K562 (cell line): ENCODE data around the gene KIT. TPM values are rescaled to one million over a fixed set of nuclear protein-coding genes. Genes with fewer than 3 reads are reported as not detected.

Source experiments
- ADNP ChIP-seq: fragments of 200-800 bp; sonication (Bioruptor generic); IDR thresholded peaks from 2 replicates; pipeline ENCODE4 v1.6.1; 2016; ENCODE audit warnings: missing genetic modification characterization, missing compliant biosample characterization
- CBFB ChIP-seq: sonication (generic); formaldehyde crosslinking; IDR thresholded peaks from 2 replicates; pipeline ENCODE4 v1.4.0; 2020; ENCODE audit warnings: mild to moderate bottlenecking, missing genetic modification reagents
- ELF4 ChIP-seq: fragments of 450-650 bp; formaldehyde crosslinking; IDR thresholded peaks from 2 replicates; pipeline ENCODE4 v1.4.0; 2022; ENCODE audit warnings: missing genetic modification characterization
- ESRRA ChIP-seq: fragments of 450-650 bp; IDR thresholded peaks from 2 replicates; pipeline ENCODE4 v1.6.1; 2014; ENCODE audit warnings: low read depth, mild to moderate bottlenecking, moderate library complexity, borderline replicate concordance
- HDAC3 ChIP-seq: fragments of 450-650 bp; IDR thresholded peaks from 2 replicates; pipeline ENCODE4 v1.6.1; 2018; ENCODE audit warnings: borderline replicate concordance, mild to moderate bottlenecking, moderate library complexity; ENCODE audit not compliant: partially characterized antibody
- HMGXB4 ChIP-seq: sonication (generic); formaldehyde crosslinking; IDR thresholded peaks from 2 replicates; pipeline ENCODE4 v1.8.1; 2023; ENCODE audit warnings: mild to moderate bottlenecking, missing genetic modification reagents
- KAT7 ChIP-seq: sonication (generic); formaldehyde crosslinking; IDR thresholded peaks from 2 replicates; pipeline ENCODE4 v1.8.0; 2022; ENCODE audit warnings: missing genetic modification reagents, mild to moderate bottlenecking, borderline replicate concordance
- MAX ChIP-seq: sonication (generic); formaldehyde crosslinking; IDR thresholded peaks from 2 replicates; pipeline ENCODE4 v1.9.0; 2022; ENCODE audit warnings: mild to moderate bottlenecking, missing genetic modification reagents
- MXD1 ChIP-seq: fragments of 250-450 bp; sonication (Bioruptor Pico); IDR thresholded peaks from 2 replicates; pipeline ENCODE4 v1.8.0; 2021; ENCODE audit warnings: borderline replicate concordance, mild to moderate bottlenecking, moderate library complexity; ENCODE audit not compliant: poor library complexity, severe bottlenecking
- PHB2 ChIP-seq: fragments of 450-650 bp; IDR thresholded peaks from 2 replicates; pipeline ENCODE4 v1.6.1; 2017; ENCODE audit warnings: low read depth
- RNF219 ChIP-seq: fragments of 250-450 bp; sonication (Bioruptor Pico); IDR thresholded peaks from 2 replicates; pipeline ENCODE4 v1.5.0; 2022; ENCODE audit warnings: mild to moderate bottlenecking
- RUNX1 ChIP-seq: sonication (generic); IDR thresholded peaks from 2 replicates; pipeline ENCODE4 v1.6.1; 2016; ENCODE audit warnings: antibody characterized with exemption, low read depth
- SETDB1 ChIP-seq: IDR thresholded peaks from one replicate; pipeline ENCODE4 v1.6.1; 2012; ENCODE audit warnings: low read length, control low read depth, inconsistent platforms
- SOX6 ChIP-seq: fragments of 450-650 bp; IDR thresholded peaks from 2 replicates; pipeline ENCODE4 v1.6.1; 2014; ENCODE audit warnings: mild to moderate bottlenecking
- TAF1 ChIP-seq: IDR thresholded peaks from 2 replicates; pipeline ENCODE4 v1.6.1; 2011; ENCODE audit warnings: mild to moderate bottlenecking, low read length, moderate library complexity; ENCODE audit not compliant: insufficient read depth, control insufficient read depth, severe bottlenecking; ENCODE audit errors: extremely low read depth
- TEAD4 ChIP-seq, 2 experiments: sonication (generic) in 1 of 2; formaldehyde crosslinking in 1 of 2; IDR thresholded peaks; 2 replicates each; pipeline versions ENCODE4 v1.6.1 to v1.8.0; 2012 to 2022; ENCODE audit warnings: borderline replicate concordance in 1 of 2, inconsistent platforms in 1 of 2, low read length in 1 of 2, mild to moderate bottlenecking in 1 of 2, missing genetic modification reagents in 1 of 2
- YY1 ChIP-seq, 3 experiments: IDR thresholded peaks; 2 replicates each; pipeline ENCODE4 v1.6.1; 2011; ENCODE audit warnings: low read length in 2 of 3, mild to moderate bottlenecking in 2 of 3, moderate library complexity in 2 of 3, borderline replicate concordance in 1 of 3, control low read depth in 1 of 3, low read depth in 1 of 3; ENCODE audit not compliant: insufficient read depth in 3 of 3, insufficient replicate concordance in 2 of 3, control insufficient read depth in 1 of 3, insufficient read length in 1 of 3; ENCODE audit errors: extremely low read depth in 1 of 3
- ZNF24 ChIP-seq: fragments of 450-650 bp; IDR thresholded peaks from 2 replicates; pipeline ENCODE4 v1.6.1; 2016
- ZNF311 ChIP-seq: fragments of 250-450 bp; sonication (Bioruptor Pico); IDR thresholded peaks from 2 replicates; pipeline ENCODE4 v1.4.0; 2020; ENCODE audit warnings: mild to moderate bottlenecking, moderate library complexity
- ZNF436 ChIP-seq: fragments of 250-450, 450-650 bp; sonication (Bioruptor Pico); formaldehyde crosslinking; IDR thresholded peaks from 2 replicates; pipeline ENCODE4 v1.7.0; 2020; ENCODE audit warnings: mild to moderate bottlenecking
- ZNF445 ChIP-seq: fragments of 250-450 bp; sonication (Bioruptor Pico); IDR thresholded peaks from 2 replicates; pipeline ENCODE4 v1.4.0; 2020; ENCODE audit warnings: low read depth, mild to moderate bottlenecking, moderate library complexity
- ZNF561 ChIP-seq: fragments of 450-650 bp; formaldehyde crosslinking; conservative IDR thresholded peaks from 2 replicates; pipeline ENCODE4 v1.4.0; 2020; ENCODE audit warnings: mild to moderate bottlenecking, moderate library complexity
- ZNF79 ChIP-seq: fragments of 250-450 bp; sonication (Bioruptor Pico); IDR thresholded peaks from 2 replicates; pipeline ENCODE4 v1.4.0; 2020; ENCODE audit warnings: low read depth, mild to moderate bottlenecking, moderate library complexity
- polyA plus RNA-seq, 8 experiments: library from polyadenylated mRNA; depleted of rRNA in 4 of 8; stranded (reverse) in 5 of 8; unstranded in 3 of 8; fragments of >200 nt; fragmentation: Nextera tagmentation in 2 of 8; fragmentation: Illumina TruSeq in 1 of 8; extraction: Ambion mirVana in 2 of 8; extraction: Trizol in 1 of 8; gene quantifications; 2 replicates each; pipeline versions ENCODE4 v1.2.1 to v1.2.3, GENCODE V29; 2011 to 2014; ENCODE audit warnings: inconsistent platforms in 1 of 8, missing spikeins in 1 of 8
- total RNA-seq, 7 experiments: library from RNA; depleted of rRNA in 6 of 7; stranded (reverse); fragments of >200 nt in 6 of 7; fragmentation: Illumina TruSeq in 2 of 7; extraction: Trizol in 2 of 7; gene quantifications; 2 replicates each; pipeline versions ENCODE4 v1.2.1 to v1.2.3, GENCODE V29; 2011 to 2021; ENCODE audit warnings: low replicate concordance in 1 of 7

The KIT gene
- total and polyA plus RNA-seq, 9 of the 15 experiments (the other 6 are each of a cell fraction or from before 2014, with no cell fraction given), result 0.27 to 5.6 (median 0.57) TPM

GRCh38 chr4:54658252-54659093 is 716 bp downstream of the KIT start (continued):
- TF ChIP-seq YY1 (IDR thresholded peaks at IDR 0.05; ENCODE audit: borderline replicate concordance in 1 of 3, control insufficient read depth in 1 of 3, extremely low read depth in 1 of 3, insufficient read depth in 3 of 3, insufficient read length in 1 of 3, insufficient replicate concordance in 2 of 3, low read depth in 1 of 3, low read length in 2 of 3) (no peak), MXD1 (CRISPR knock-in tag) (no peak), CBFB (CRISPR knock-in tag) (no peak), ZNF311 (no peak), ZNF561 (no peak), SETDB1 (no peak), ELF4 (CRISPR knock-in tag) (no peak), SOX6 (no peak), ZNF24 (peak; percentile 46; the same call in 1 of the 2 replicates), KAT7 (CRISPR knock-in tag) (no peak), ZNF79 (CRISPR knock-in tag) (no peak), TAF1 (no peak), RUNX1 (no peak), RNF219 (CRISPR knock-in tag) (no peak), MAX (CRISPR knock-in tag) (peak; percentile 82), ESRRA (peak; percentile 13; the same call in 1 of the 2 replicates), HDAC3 (no peak), HMGXB4 (CRISPR knock-in tag) (no peak), ADNP (tag) (no peak), PHB2 (no peak), ZNF436 (CRISPR knock-in tag) (no peak), ZNF445 (no peak), TEAD4 (IDR thresholded peaks at IDR 0.05; ENCODE audit: low read length) (no peak), TEAD4 (CRISPR knock-in tag; IDR thresholded peaks at IDR 0.05; ENCODE audit: borderline replicate concordance) (no peak; the same call in 1 of the 2 replicates)
